NCI-H1105 (cell line): ENCODE measurements around the gene MVD.
"Not testable (repeated sequence)": the region's sequence is repeated elsewhere in the genome, so short reads cannot be mapped to it uniquely, and the experiment has no call there.

Experiments used
- DNase-seq: peaks from one replicate; lab custom pipeline; 2025; lab: John Stamatoyannopoulos, UW

MVD gene

GRCh38 chr16:88624481-88624880 is 38.4 kb downstream of the MVD start:
- no peak for DNase-seq

GRCh38 chr16:88623858-88624257 is 39.0 kb downstream of the MVD start:
- no peak for DNase-seq

GRCh38 chr16:88622866-88623265 is 40.0 kb downstream of the MVD start:
- no peak for DNase-seq

- no peak for DNase-seq
These were observed 40.8 kb downstream of the MVD start for GRCh38 chr16:88622125-88622524.

GRCh38 chr16:88619859-88620815 is 42.8 kb downstream of the MVD start:
- DNase-seq: no peak

- DNase-seq: no peak
These were observed 43.8 kb downstream of the MVD start for GRCh38 chr16:88618956-88619667.

- DNase-seq: no peak
These were observed 44.5 kb downstream of the MVD start for GRCh38 chr16:88618182-88618955.

GRCh38 chr16:88617268-88618031 is 45.4 kb downstream of the MVD start:
- no peak for DNase-seq

- no peak for DNase-seq
These were observed 46.2 kb downstream of the MVD start for GRCh38 chr16:88616736-88617135.

GRCh38 chr16:88616320-88616719 is 46.6 kb downstream of the MVD start:
- DNase-seq: no peak

GRCh38 chr16:88614818-88615580 is 47.9 kb downstream of the MVD start:
- no peak for DNase-seq

GRCh38 chr16:88613911-88614817 is 48.7 kb downstream of the MVD start:
- no peak for DNase-seq

GRCh38 chr16:88613293-88613692 is 49.6 kb downstream of the MVD start:
- no peak for DNase-seq

GRCh38 chr16:88610909-88611812 is 51.7 kb downstream of the MVD start:
- DNase-seq: no peak

- DNase-seq: no peak
These were observed 52.8 kb downstream of the MVD start for GRCh38 chr16:88610080-88610479.

GRCh38 chr16:88609426-88609825 is 53.5 kb downstream of the MVD start:
- not testable (repeated sequence) for DNase-seq

- no peak for DNase-seq
These were observed 54.8 kb downstream of the MVD start for GRCh38 chr16:88608076-88608475.

GRCh38 chr16:88606148-88606757 is 56.6 kb downstream of the MVD start:
- no peak for DNase-seq
